GM12878 (cell line): ENCODE data around the gene NMRK1. TPM values are rescaled to one million over a fixed set of nuclear protein-coding genes. Genes with fewer than 3 reads are reported as not detected.

ENCODE experiments used
- ATAC-seq: fragments of 200-7000 bp; cut with Tn5 transposase; 3 replicates; pipeline ENCODE4 v1.9.1; 2020; ENCODE audit warnings: mild to moderate bottlenecking, moderate library complexity
- Bru-seq: library from RNA; stranded (reverse); fragments of 400-500 nt; gene quantifications from one replicate; lab custom pipeline; 2021; lab: Mats Ljungman, UMichigan
- BruChase-seq, 2 experiments: library from RNA; stranded (reverse); fragments of 400-500 nt; gene quantifications; one replicate each; lab custom pipeline; 2021; lab: Mats Ljungman, UMichigan
- BruUV-seq: library from RNA; stranded (reverse); fragments of 400-500 nt; replicated peaks from 2 replicates; lab custom pipeline; 2021; lab: Mats Ljungman, UMichigan
- CTCF ChIA-PET: fragments of 300-600 bp; sonication (Branson Sonifier 250); formaldehyde crosslinking; extraction: SDS; loops from one replicate; lab custom pipeline; 2021; ENCODE audit warnings: inconsistent platforms; lab: Yijun Ruan, JAX
- POLR2A ChIA-PET: fragments of 350-600 bp; formaldehyde crosslinking; extraction: SDS; loops from one replicate; lab custom pipeline; 2021; ENCODE audit warnings: inconsistent platforms; lab: Charles Lee
- RAD21 ChIA-PET: fragments of 300-600 bp; sonication (Branson Sonifier 250); formaldehyde crosslinking; loops from one replicate; lab custom pipeline; 2023; ENCODE audit warnings: antibody characterized with exemption; ENCODE audit not compliant: unreplicated experiment; lab: Charles Lee
- SMC1A ChIA-PET: fragments of 300-600 bp; sonication (Branson Sonifier 250); formaldehyde crosslinking; loops from one replicate; lab custom pipeline; 2023; ENCODE audit not compliant: unreplicated experiment, uncharacterized antibody; lab: Charles Lee
- DNase-seq: peaks from one replicate; pipeline ENCODE4 v3.0.0-alpha.2; 2011; ENCODE audit warnings: low read depth, low spot score
- FAIRE-seq: peaks from 3 replicates; lab custom pipeline; 2011; peaks lifted over from hg19 to GRCh38; lab: Jason Lieb, UNC
- H2AFZ ChIP-seq: 2 replicates; pipeline ENCODE4 v1.6.0; 2011; ENCODE audit warnings: low read depth, low read length, control low read depth; ENCODE audit not compliant: control insufficient read depth
- H3K27ac ChIP-seq: 2 replicates; pipeline ENCODE4 v1.5.1; 2011; ENCODE audit warnings: control low read depth; ENCODE audit not compliant: control insufficient read depth, insufficient read depth
- H3K27me3 ChIP-seq, 2 experiments: replicated peaks in 1 of 2; 2 replicates each; pipeline versions ENCODE4 v1.6.0 to v1.6.1; 2011; ENCODE audit warnings: low read length in 1 of 2; ENCODE audit not compliant: control insufficient read depth in 2 of 2, insufficient read depth in 2 of 2
- H3K36me3 ChIP-seq, 2 experiments: 2 replicates each; pipeline ENCODE4 v1.5.1; 2011; ENCODE audit warnings: low read length in 1 of 2; ENCODE audit not compliant: control insufficient read depth in 2 of 2, insufficient read depth in 2 of 2
- H3K4me1 ChIP-seq: 2 replicates; pipeline ENCODE4 v1.6.1; 2011; ENCODE audit warnings: mild to moderate bottlenecking, low read length, moderate library complexity, mixed read lengths; ENCODE audit not compliant: control insufficient read depth, insufficient read depth
- H3K4me2 ChIP-seq: 2 replicates; pipeline ENCODE4 v1.6.0; 2011; ENCODE audit warnings: control low read depth; ENCODE audit not compliant: control insufficient read depth, insufficient read depth
- H3K4me3 ChIP-seq: fragments of 200-600 bp; sonication (generic); 2 replicates; pipeline ENCODE4 v1.5.1; 2016
- H3K79me2 ChIP-seq: 2 replicates; pipeline ENCODE4 v1.6.0; 2011; ENCODE audit warnings: low read length; ENCODE audit not compliant: control insufficient read depth, insufficient read depth
- H3K9ac ChIP-seq: 2 replicates; pipeline ENCODE4 v1.8.0; 2011; ENCODE audit warnings: low read length, control low read depth, mixed read lengths; ENCODE audit not compliant: control insufficient read depth, insufficient read depth
- H3K9me3 ChIP-seq: replicated peaks from 3 replicates; pipeline ENCODE4 v1.5.1; 2011; ENCODE audit warnings: mild to moderate bottlenecking, low read length; ENCODE audit not compliant: control insufficient read depth, insufficient read depth
- H4K20me1 ChIP-seq: 2 replicates; pipeline ENCODE4 v1.6.0; 2011; ENCODE audit not compliant: control insufficient read depth, insufficient read depth
- PBX3 ChIP-seq: IDR thresholded peaks from 2 replicates; pipeline ENCODE4 v1.6.1; 2011; ENCODE audit warnings: mild to moderate bottlenecking, low read depth, low read length, moderate library complexity; ENCODE audit not compliant: insufficient replicate concordance
- PKNOX1 ChIP-seq: fragments of 450-650 bp; IDR thresholded peaks from 2 replicates; pipeline ENCODE4 v1.6.1; 2016; ENCODE audit warnings: mild to moderate bottlenecking
- POLR2A ChIP-seq: IDR thresholded peaks from 2 replicates; pipeline ENCODE4 v1.6.1; 2011; ENCODE audit warnings: low read depth, mild to moderate bottlenecking, low read length
- PRDM15 ChIP-seq: fragments of 450-650 bp; formaldehyde crosslinking; IDR thresholded peaks from 2 replicates; pipeline ENCODE4 v1.4.0; 2020; ENCODE audit warnings: mild to moderate bottlenecking, moderate library complexity
- RELA ChIP-seq: fragments of 450-650 bp; IDR thresholded peaks from 2 replicates; pipeline ENCODE4 v1.8.0; 2014; ENCODE audit warnings: borderline replicate concordance; ENCODE audit not compliant: partially characterized antibody
- STAT1 ChIP-seq: fragments of 450-650 bp; conservative IDR thresholded peaks from 2 replicates; pipeline ENCODE4 v1.6.1; 2014; ENCODE audit warnings: antibody characterized with exemption, mild to moderate bottlenecking
- TBL1XR1 ChIP-seq: IDR thresholded peaks from 2 replicates; pipeline ENCODE4 v1.6.1; 2012; ENCODE audit warnings: low read depth, low read length, improper control_type of control experiment
- WGBS: methylation state at CpG from one replicate; pipeline ENCODE4 v1.1.6; 2016; ENCODE audit warnings: low lambda C conversion rate; ENCODE audit not compliant: insufficient replicate concordance, insufficient coverage; ENCODE audit errors: missing lambda C conversion rate; 5-methylcytosine and 5-hydroxymethylcytosine counted together
- in situ Hi-C: fragments of 300-500 bp; cut with MboI; formaldehyde crosslinking; loops from 9 replicates; pipeline ENCODE4 v1.14.3; 2018; ENCODE audit warnings: mixed read lengths
- intact Hi-C: fragments of 100-400 bp; cut with micrococcal nuclease; formaldehyde crosslinking; loops from one replicate; pipeline ENCODE4 v1.14.2; 2022; ENCODE audit not compliant: unreplicated experiment
- long read RNA-seq, 2 experiments: library from polyadenylated mRNA; unstranded; transcript quantifications; one replicate each; pipeline ENCODE4 v2.0.0, GENCODE V29; 2019 to 2020
- polyA minus RNA-seq, 3 experiments: library from RNA; depleted of rRNA, polyadenylated mRNA; stranded (reverse); fragments of >200 nt; gene quantifications; 2 replicates each; pipeline ENCODE4 v1.2.3, GENCODE V29; 2011
- polyA plus RNA-seq, 11 experiments: library from polyadenylated mRNA; depleted of rRNA in 4 of 11; unstranded in 6 of 11; stranded (reverse) in 5 of 11; fragments of >200 nt; fragmentation: Nextera tagmentation in 4 of 11; fragmentation: Illumina TruSeq in 1 of 11; extraction: Ambion mirVana in 4 of 11; extraction: Trizol in 1 of 11; gene quantifications; 1 replicate in 1 of 11; 2 replicates in 10 of 11; pipeline versions ENCODE4 v1.2.1 to v1.2.3, GENCODE V29; 2011 to 2016; ENCODE audit warnings: inconsistent platforms in 2 of 11, missing spikeins in 2 of 11, low read depth in 1 of 11
- total RNA-seq, 4 experiments: library from RNA; depleted of rRNA in 3 of 4; stranded (reverse); fragments of >200 nt in 3 of 4; fragmentation: Illumina TruSeq in 1 of 4; extraction: Trizol in 1 of 4; gene quantifications; 2 replicates each; pipeline versions ENCODE4 v1.2.1 to v1.2.3, GENCODE V29; 2013 to 2021

The NMRK1 gene
- total RNA-seq (2013; cell fraction: nucleolus; rRNA removed): 13.7 and 18.5 TPM in 2 replicates
- total RNA-seq (2014; rRNA removed) (11.2 and 14.9 TPM in 2 replicates), total RNA-seq (2014; rRNA removed; fragmentation: Illumina TruSeq; extraction: Trizol) (11.5 and 12.4 TPM in 2 replicates), total RNA-seq (2021) (9.3 and 11.7 TPM in 2 replicates), polyA plus RNA-seq (2011; rRNA removed) (11.8 and 13.6 TPM in 2 replicates), polyA plus RNA-seq (2014; fragmentation: Illumina TruSeq; extraction: Trizol) (12.9 and 15.3 TPM in 2 replicates), polyA plus RNA-seq (2014; fragmentation: Nextera tagmentation; extraction: Ambion mirVana) (10 to 100 TPM in 1 of 2 experiments, 1 to 10 TPM in 1; 8.4 to 13.4 TPM), polyA plus RNA-seq (2014; rRNA removed) (11.4 and 11.8 TPM in 2 replicates), polyA plus RNA-seq (2016; fragmentation: Nextera tagmentation; extraction: Ambion mirVana) (10 to 100 TPM; 16.6 to 17.2 TPM), polyA minus RNA-seq (2011; rRNA and poly(A)+ RNA removed) (2.9 and 4.3 TPM in 2 replicates), Bru-seq, nascent RNA (percentile 56 among the genes with signal in this experiment), BruChase-seq, experiment 1, labeled RNA remaining after a 6-hour chase (percentile 51 among the genes with signal in this experiment), BruChase-seq, experiment 2, labeled RNA remaining after a 2-hour chase (percentile 53 among the genes with signal in this experiment)
- polyA plus RNA-seq (2011; ENCODE audit: low read depth): 7.9 TPM
- 3.9 and 4.2 TPM in 2 replicates for polyA plus RNA-seq (2011; cell fraction: cytosol; rRNA removed)
- polyA plus RNA-seq (2011; cell fraction: nucleus; rRNA removed): 9.0 and 17.1 TPM in 2 replicates
- polyA plus RNA-seq (2012): 12.6 and 14.2 TPM in 2 replicates
- polyA minus RNA-seq (2011; cell fraction: cytosol; rRNA and poly(A)+ RNA removed): 1.4 TPM in 1 of 2 replicates, not detected in the other
- 5.9 and 7.0 TPM in 2 replicates for polyA minus RNA-seq (2011; cell fraction: nucleus; rRNA and poly(A)+ RNA removed)
- long read RNA-seq, experiment 1, partial matches to known transcripts: 0 of 5 reads
- long read RNA-seq, experiment 1, other reads (novel, unspliced or antisense): 2 of 5 reads
- long read RNA-seq, experiment 2, transcript NMRK1-201 (9 exons, 1,185 nt): major isoform, 16 of 30 reads
- long read RNA-seq, experiment 2, partial matches to known transcripts: 1 of 30 reads
- long read RNA-seq, experiment 2, other reads (novel, unspliced or antisense): 5 of 30 reads

- Histone ChIP-seq H3K9me3 (no peaks in the 10 kb centered on the region), H3K36me3 (no peaks in the 10 kb centered on the region), H4K20me1 (no peaks in the 10 kb centered on the region), H3K79me2 (peaks cover 40% of the 10 kb centered on the region), H3K4me2 (peak within 1 kb of the TSS; percentile 94), H3K27me3 (no peaks in the 10 kb centered on the region), H2AFZ (peak within 1 kb of the TSS; percentile 96), H3K27ac (peak within 1 kb of the TSS; percentile 93), H3K9ac (peak within 1 kb of the TSS; percentile 89), H3K4me1 (peaks cover 13% of the 10 kb centered on the region; the same call in 1 of the 2 replicates), H3K4me3 (peak within 1 kb of the TSS; percentile 93)
- intact Hi-C loops: no loop called here
- DNase-seq (peak; percentile 64), FAIRE-seq (no peak), ATAC-seq (peak; percentile 89)
- POLR2A ChIA-PET: interaction anchor here (0.5 to 3.1 kb wide), 8 partner anchors 27 to 137 kb away, joined by 3 to 31 read pairs (median 5); partner anchors contain the start of genes C9orf40 and CARNMT1
- TSS peak; percentile 84 for BruUV-seq
- RAD21 ChIA-PET: interaction anchor here (0.7 to 3.3 kb wide), 8 partner anchors 13 to 315 kb away, joined by 3 to 14 read pairs (median 3); partner anchors contain the start of gene CARNMT1
- in situ Hi-C loops: loop anchor here (5.0 kb wide), 1 partner anchor 136 kb away; the partner anchor contains the start of gene C9orf40
- WGBS: under 1% methylated on average over 61 of the region's 93 CpGs
- CTCF ChIA-PET: interaction anchor here (1.0 to 4.4 kb wide), 6 partner anchors 10 to 316 kb away, joined by 3 to 28 read pairs (median 8); partner anchors contain the start of genes C9orf40 and CARNMT1
- SMC1A ChIA-PET: interaction anchor here (1.0 to 11.0 kb wide), 3 partner anchors 62 to 142 kb away, joined by 3 to 74 read pairs (median 4); partner anchors contain the start of gene CARNMT1
- TF ChIP-seq RELA (no peak), PBX3 (no peak), PRDM15 (no peak), TBL1XR1 (no peak), POLR2A (peak; percentile 95), PKNOX1 (no peak), STAT1 (no peak)
Measured at GRCh38 chr9:75087824-75088645, at the start of gene NMRK1, which contains the start of gene OSTF1. TSS of gene NMRK1 (minus strand) at chr9:75088155. CDS start at chr9:75083115, 5,040 bp downstream. TSS of gene OSTF1 (plus strand) at chr9:75088514. CDS start at chr9:75088693, 179 bp downstream.
